Activated CD8-positive, alpha-beta T cell treated with anti-CD3 and anti-CD28 coated beads for 36 hours (primary cell): ENCODE measurements around the gene POLD4. TPM values are rescaled to one million over a fixed set of nuclear protein-coding genes. Genes with fewer than 3 reads are reported as not detected.

Experiments
- ATAC-seq: fragments of 200-7000 bp; cut with Tn5 transposase; one replicate; pipeline ENCODE4 v1.10.0; 2021; ENCODE audit warnings: mild to moderate bottlenecking, moderate library complexity
- CTCF ChIA-PET: fragments of 350-600 bp; sonication (Branson Sonifier 250); formaldehyde crosslinking; loops from one replicate; lab custom pipeline; 2021; ENCODE audit warnings: antibody characterized with exemption; lab: Charles Lee
- POLR2A ChIA-PET: fragments of 350-600 bp; sonication (Branson Sonifier 250); formaldehyde crosslinking; loops from one replicate; lab custom pipeline; 2021; ENCODE audit warnings: antibody characterized with exemption; lab: Charles Lee
- DNase-seq: peaks from one replicate; pipeline ENCODE4 v3.0.0-alpha.2; 2020
- H3K27ac Mint-ChIP-seq: one replicate; pipeline ENCODE4 v1.8.0; 2021; ENCODE audit warnings: mild to moderate bottlenecking, mixed read lengths
- H3K27me3 Mint-ChIP-seq: one replicate; pipeline ENCODE4 v1.8.0; 2021; ENCODE audit warnings: mixed read lengths
- H3K36me3 Mint-ChIP-seq: one replicate; pipeline ENCODE4 v1.8.0; 2021; ENCODE audit warnings: low read depth, mixed read lengths
- H3K4me1 Mint-ChIP-seq: one replicate; pipeline ENCODE4 v1.8.0; 2021; ENCODE audit warnings: low read depth, mixed read lengths
- H3K4me3 Mint-ChIP-seq: one replicate; pipeline ENCODE4 v1.8.0; 2021; ENCODE audit warnings: mild to moderate bottlenecking, moderate library complexity, mixed read lengths
- H3K9me3 Mint-ChIP-seq: one replicate; pipeline ENCODE4 v1.8.0; 2021; ENCODE audit warnings: mixed read lengths
- intact Hi-C: fragments of 100-400 bp; cut with micrococcal nuclease; formaldehyde crosslinking; loops from one replicate; pipeline ENCODE4 v1.10.0; 2022
- total RNA-seq, 2 experiments: library from RNA; stranded (reverse); gene quantifications; one replicate each; pipeline ENCODE4 v1.2.3, GENCODE V29; 2021
- TF ChIP-seq, protein P1 (sequence below): fragments of 200-600 bp; IDR thresholded peaks from one replicate; pipeline ENCODE4 v1.8.0; 2022; ENCODE audit warnings: antibody characterized with exemption, mild to moderate bottlenecking

POLD4 gene
- total RNA-seq, 2 experiments from 2014 or later, result 34.1 to 36.1 TPM

DNA sequence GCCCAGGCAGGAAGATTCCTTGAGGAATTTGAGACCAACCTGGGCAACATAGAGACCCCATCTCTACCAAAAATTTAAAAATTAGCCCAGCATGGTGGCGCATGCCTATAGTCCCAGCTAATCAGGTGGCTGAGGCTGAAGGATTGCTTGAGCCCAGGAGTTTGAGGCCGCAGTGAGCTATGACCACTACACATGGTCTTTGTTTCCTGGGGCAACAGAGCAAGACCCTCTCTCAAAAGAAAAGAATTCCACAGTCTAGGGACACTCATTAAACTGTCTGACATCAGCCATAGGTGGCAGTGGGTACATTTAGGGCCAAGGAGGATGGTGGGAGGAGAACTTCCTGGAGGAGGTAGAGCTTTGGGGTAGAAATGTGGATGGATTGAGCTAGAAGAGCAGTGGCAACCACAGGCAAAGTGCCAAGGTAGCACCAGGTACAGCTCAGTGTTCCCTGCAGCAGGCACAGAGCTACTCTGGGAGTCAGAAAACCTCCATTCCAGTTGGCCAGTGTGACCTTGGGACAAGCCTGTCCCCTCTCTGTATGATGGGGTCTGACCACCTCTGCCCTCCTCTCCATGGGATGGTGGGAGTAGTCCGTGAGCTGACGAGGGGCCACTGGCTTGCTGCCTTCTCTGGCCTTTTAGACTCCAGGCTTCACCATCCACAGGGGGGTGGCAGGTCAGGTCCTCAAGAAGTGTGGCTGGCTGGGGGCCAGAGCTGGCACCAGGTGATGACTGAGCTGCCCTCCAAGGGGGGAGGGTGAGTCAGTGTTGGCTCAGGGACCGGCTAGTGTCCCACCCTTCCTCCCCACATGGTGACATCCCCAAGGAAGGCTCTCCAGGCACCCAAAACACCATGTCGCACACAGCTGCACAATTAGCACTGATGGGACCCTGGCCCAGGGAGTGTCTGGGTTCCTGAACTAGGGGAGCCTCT lies 23.8 kb upstream of the POLD4 start:
- Mint-ChIP-seq H3K27me3 (peaks cover 15% of the 10 kb centered on the region), H3K4me3 (no peak overlapping the region), H3K27ac (no peak overlapping the region), H3K36me3 (no peaks in the 10 kb centered on the region), H3K4me1 (peaks cover 18% of the 10 kb centered on the region), H3K9me3 (no peaks in the 10 kb centered on the region)
- ATAC-seq, result no peak
- no peak for DNase-seq
- TF ChIP-seq, protein P1, sequence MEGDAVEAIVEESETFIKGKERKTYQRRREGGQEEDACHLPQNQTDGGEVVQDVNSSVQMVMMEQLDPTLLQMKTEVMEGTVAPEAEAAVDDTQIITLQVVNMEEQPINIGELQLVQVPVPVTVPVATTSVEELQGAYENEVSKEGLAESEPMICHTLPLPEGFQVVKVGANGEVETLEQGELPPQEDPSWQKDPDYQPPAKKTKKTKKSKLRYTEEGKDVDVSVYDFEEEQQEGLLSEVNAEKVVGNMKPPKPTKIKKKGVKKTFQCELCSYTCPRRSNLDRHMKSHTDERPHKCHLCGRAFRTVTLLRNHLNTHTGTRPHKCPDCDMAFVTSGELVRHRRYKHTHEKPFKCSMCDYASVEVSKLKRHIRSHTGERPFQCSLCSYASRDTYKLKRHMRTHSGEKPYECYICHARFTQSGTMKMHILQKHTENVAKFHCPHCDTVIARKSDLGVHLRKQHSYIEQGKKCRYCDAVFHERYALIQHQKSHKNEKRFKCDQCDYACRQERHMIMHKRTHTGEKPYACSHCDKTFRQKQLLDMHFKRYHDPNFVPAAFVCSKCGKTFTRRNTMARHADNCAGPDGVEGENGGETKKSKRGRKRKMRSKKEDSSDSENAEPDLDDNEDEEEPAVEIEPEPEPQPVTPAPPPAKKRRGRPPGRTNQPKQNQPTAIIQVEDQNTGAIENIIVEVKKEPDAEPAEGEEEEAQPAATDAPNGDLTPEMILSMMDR, result no peak
- ChIA-PET POLR2A (interaction anchor here (0.8 to 2.3 kb wide), 4 partner anchors 9 to 137 kb away, joined by 3 to 5 read pairs (median 3); no protein-coding TSS in a partner anchor), CTCF (interaction anchor here (0.9 to 30.8 kb wide), 5 partner anchors 15 to 115 kb away, joined by 3 to 883 read pairs (median 5); partner anchors contain the start of gene POLD4)
- intact Hi-C loops, result no loop called here

GRCh38 chr11:67376063-67376820 lies 22.9 kb upstream of the POLD4 start:
- DNase-seq (no peak), ATAC-seq (no peak)
- H3K36me3 Mint-ChIP-seq, result no peaks in the 10 kb centered on the region
- no peak overlapping the region for H3K27ac Mint-ChIP-seq
- ChIA-PET POLR2A (interaction anchor here (1.9 to 2.3 kb wide), 2 partner anchors 22 to 27 kb away, joined by 4 to 5 read pairs; no protein-coding TSS in a partner anchor), CTCF (interaction anchor here (1.2 to 30.8 kb wide), 4 partner anchors 14 to 114 kb away, joined by 3 to 883 read pairs (median 17); partner anchors contain the start of gene POLD4)
- TF ChIP-seq, protein P1, result no peak
- intact Hi-C loops, result no loop called here
- H3K4me3 Mint-ChIP-seq, result no peak overlapping the region
- H3K27me3 Mint-ChIP-seq, result peaks cover 22% of the 10 kb centered on the region
- H3K4me1 Mint-ChIP-seq, result peaks cover 25% of the 10 kb centered on the region
- no peaks in the 10 kb centered on the region for H3K9me3 Mint-ChIP-seq

GRCh38 chr11:67375320-67376055 lies 22.1 kb upstream of the POLD4 start:
- DNase-seq (no peak), ATAC-seq (no peak)
- ChIA-PET POLR2A (interaction anchor here (1.9 to 4.6 kb wide), 3 partner anchors 13 to 26 kb away, joined by 4 to 20 read pairs (median 5); no protein-coding TSS in a partner anchor), CTCF (interaction anchor here (2.5 to 30.8 kb wide), 3 partner anchors 13 to 29 kb away, joined by 11 to 883 read pairs (median 23); partner anchors contain the start of gene POLD4)
- Mint-ChIP-seq H3K36me3 (no peaks in the 10 kb centered on the region), H3K27me3 (peaks cover 25% of the 10 kb centered on the region), H3K4me1 (peaks cover 32% of the 10 kb centered on the region), H3K27ac (no peak overlapping the region), H3K4me3 (no peak overlapping the region), H3K9me3 (no peaks in the 10 kb centered on the region)
- TF ChIP-seq, protein P1, result no peak
- intact Hi-C loops, result no loop called here

DNA sequence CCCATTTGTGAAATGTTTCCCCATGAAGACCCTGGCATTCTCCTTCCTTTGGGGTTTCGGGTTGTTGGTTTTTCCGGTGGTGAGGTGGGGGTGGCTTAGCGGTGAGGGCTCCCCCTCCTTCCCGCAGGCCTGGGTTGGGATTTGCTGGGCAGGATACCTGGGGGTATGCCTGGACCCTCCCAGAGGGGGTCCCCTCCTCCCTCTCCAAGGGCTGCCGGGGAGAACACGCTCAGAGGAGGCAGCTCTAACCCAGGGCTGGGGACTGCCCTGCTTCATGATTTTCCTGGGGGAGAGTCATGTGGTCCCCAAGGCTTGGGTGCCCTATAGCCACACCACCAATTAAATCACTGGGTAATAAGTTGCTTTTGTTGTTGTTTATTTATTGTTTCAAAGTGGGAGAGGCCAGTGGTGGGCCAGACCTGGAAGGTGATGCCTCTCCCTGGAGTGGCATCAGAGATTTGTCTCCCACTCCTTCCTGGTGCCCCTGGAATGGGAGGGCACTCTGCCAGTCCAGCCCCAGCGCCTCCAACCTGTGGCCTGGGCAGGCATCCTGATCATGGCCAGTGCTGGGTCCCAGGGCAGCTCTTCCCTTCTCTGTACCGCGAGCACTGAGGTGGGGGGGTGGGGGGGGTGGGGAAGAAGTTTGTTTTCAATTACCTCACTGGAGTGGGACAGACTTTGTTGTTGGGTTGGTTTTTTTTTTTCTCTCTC lies 21.4 kb upstream of the POLD4 start:
- Mint-ChIP-seq H3K9me3 (no peaks in the 10 kb centered on the region), H3K36me3 (no peaks in the 10 kb centered on the region), H3K27ac (no peak overlapping the region), H3K4me1 (peaks cover 36% of the 10 kb centered on the region), H3K4me3 (no peak overlapping the region), H3K27me3 (peaks cover 27% of the 10 kb centered on the region)
- DNase-seq, result no peak
- ChIA-PET POLR2A (interaction anchor here (1.4 to 4.6 kb wide), 4 partner anchors 12 to 25 kb away, joined by 3 to 20 read pairs (median 4); partner anchors contain the start of gene POLD4), CTCF (interaction anchor here (1.0 to 30.8 kb wide), 8 partner anchors 7 to 97 kb away, joined by 3 to 883 read pairs (median 17); partner anchors contain the start of gene POLD4)
- no peak for ATAC-seq
- TF ChIP-seq, protein P1, result no peak
- intact Hi-C loops, result no loop called here
